Measurements from ENCODE around the gene CPSF2.
"Not testable (repeated sequence)": the region's sequence is repeated elsewhere in the genome, so short reads cannot be mapped to it uniquely, and the experiment has no call there.

Gene CPSF2

GRCh38 chr14:92198804-92199203 is 77.0 kb downstream of the CPSF2 start:
- H3K4me3 Mint-ChIP-seq, result no peak overlapping the region
- no peaks in the 10 kb centered on the region for H3K36me3 Mint-ChIP-seq
- no peaks in the 10 kb centered on the region for H3K4me1 Mint-ChIP-seq
- no peak overlapping the region for H3K27ac Mint-ChIP-seq
- no peaks in the 10 kb centered on the region for H3K27me3 Mint-ChIP-seq
- no peaks in the 10 kb centered on the region for H3K9me3 Mint-ChIP-seq

- H3K27me3 Mint-ChIP-seq, result no peaks in the 10 kb centered on the region
- H3K4me1 Mint-ChIP-seq, result no peaks in the 10 kb centered on the region
- no peak overlapping the region for H3K4me3 Mint-ChIP-seq
- no peak overlapping the region for H3K27ac Mint-ChIP-seq
- no peaks in the 10 kb centered on the region for H3K9me3 Mint-ChIP-seq
- no peaks in the 10 kb centered on the region for H3K36me3 Mint-ChIP-seq
These were observed 78.0 kb downstream of the CPSF2 start for GRCh38 chr14:92199763-92200162.

- H3K4me3 Mint-ChIP-seq, result no peak overlapping the region
- H3K9me3 Mint-ChIP-seq, result no peaks in the 10 kb centered on the region
- H3K36me3 Mint-ChIP-seq, result no peaks in the 10 kb centered on the region
- no peaks in the 10 kb centered on the region for H3K4me1 Mint-ChIP-seq
- H3K27me3 Mint-ChIP-seq, result peaks cover 1% of the 10 kb centered on the region
- no peak overlapping the region for H3K27ac Mint-ChIP-seq
These were observed 81.3 kb downstream of the CPSF2 start for GRCh38 chr14:92203116-92203515.

GRCh38 chr14:92204792-92205191 is 83.0 kb downstream of the CPSF2 start:
- no peaks in the 10 kb centered on the region for H3K4me1 Mint-ChIP-seq
- no peaks in the 10 kb centered on the region for H3K9me3 Mint-ChIP-seq
- H3K36me3 Mint-ChIP-seq, result no peaks in the 10 kb centered on the region
- peaks cover 1% of the 10 kb centered on the region for H3K27me3 Mint-ChIP-seq
- H3K27ac Mint-ChIP-seq, result no peak overlapping the region
- H3K4me3 Mint-ChIP-seq, result no peak overlapping the region

GRCh38 chr14:92207012-92207927 is 85.5 kb downstream of the CPSF2 start:
- no peaks in the 10 kb centered on the region for H3K9me3 Mint-ChIP-seq
- no peak overlapping the region for H3K27ac Mint-ChIP-seq
- H3K27me3 Mint-ChIP-seq, result peaks cover 1% of the 10 kb centered on the region
- peaks cover 2% of the 10 kb centered on the region for H3K36me3 Mint-ChIP-seq
- H3K4me1 Mint-ChIP-seq, result no peaks in the 10 kb centered on the region
- H3K4me3 Mint-ChIP-seq, result no peak overlapping the region

GRCh38 chr14:92207928-92208265 is 86.1 kb downstream of the CPSF2 start:
- Mint-ChIP-seq H3K27me3 (peaks cover 1% of the 10 kb centered on the region), H3K36me3 (peaks cover 2% of the 10 kb centered on the region), H3K9me3 (peaks cover 1% of the 10 kb centered on the region), H3K4me3 (no peak overlapping the region), H3K4me1 (no peaks in the 10 kb centered on the region), H3K27ac (no peak overlapping the region)

GRCh38 chr14:92209141-92209540 is 87.4 kb downstream of the CPSF2 start:
- H3K36me3 Mint-ChIP-seq, result peaks cover 2% of the 10 kb centered on the region
- H3K4me3 Mint-ChIP-seq, result no peak overlapping the region
- no peak overlapping the region for H3K27ac Mint-ChIP-seq
- peaks cover 1% of the 10 kb centered on the region for H3K27me3 Mint-ChIP-seq
- peaks cover 7% of the 10 kb centered on the region for H3K9me3 Mint-ChIP-seq
- H3K4me1 Mint-ChIP-seq, result no peaks in the 10 kb centered on the region

- not testable (repeated sequence) for H3K9me3 Mint-ChIP-seq, H3K36me3 Mint-ChIP-seq, H3K27me3 Mint-ChIP-seq, H3K27ac Mint-ChIP-seq, H3K4me1 Mint-ChIP-seq, H3K4me3 Mint-ChIP-seq
These were observed 91.4 kb downstream of the CPSF2 start for GRCh38 chr14:92213125-92213524.

GRCh38 chr14:92215579-92215978 is 93.8 kb downstream of the CPSF2 start:
- H3K4me3 Mint-ChIP-seq, result no peak overlapping the region

GRCh38 chr14:92217936-92218335 is 96.2 kb downstream of the CPSF2 start:
- Mint-ChIP-seq H3K4me3 (no peak overlapping the region), H3K9me3 (peaks cover 6% of the 10 kb centered on the region), H3K27me3 (peaks cover 1% of the 10 kb centered on the region), H3K36me3 (peaks cover 1% of the 10 kb centered on the region), H3K4me1 (no peaks in the 10 kb centered on the region), H3K27ac (no peak overlapping the region)

More at GRCh38 chr14:92215579-92215978, 93.8 kb downstream of the CPSF2 start:
- peaks cover 3% of the 10 kb centered on the region for H3K36me3 Mint-ChIP-seq
- no peaks in the 10 kb centered on the region for H3K4me1 Mint-ChIP-seq
- no peak overlapping the region for H3K27ac Mint-ChIP-seq
- H3K27me3 Mint-ChIP-seq, result peaks cover 1% of the 10 kb centered on the region
- peaks cover 7% of the 10 kb centered on the region for H3K9me3 Mint-ChIP-seq

Measured in activated naive CD4-positive, alpha-beta T cell treated with anti-CD3 and anti-CD28 coated beads, Interleukin-2, amount 50 U/mL, for 24 hours (primary cell).